Testis (tissue), 2 donors: ENCODE measurements around the gene CP.

Experiments used
- POLR2A ChIP-seq: fragments of 450-650 bp; IDR thresholded peaks from one replicate; pipeline ENCODE4 v1.6.1; 2017; ENCODE audit warnings: antibody characterized with exemption, mild to moderate bottlenecking, moderate library complexity
- TF ChIP-seq, protein P1 (sequence below), 3 experiments: fragments of 450-650 bp in 2 of 3; fragments of 200-600 bp in 1 of 3; sonication (generic) in 1 of 3; IDR thresholded peaks; one replicate each; pipeline ENCODE4 v1.5.1; 2016 to 2019; ENCODE audit warnings: antibody characterized with exemption in 3 of 3, mild to moderate bottlenecking in 2 of 3, moderate library complexity in 1 of 3

DNA sequence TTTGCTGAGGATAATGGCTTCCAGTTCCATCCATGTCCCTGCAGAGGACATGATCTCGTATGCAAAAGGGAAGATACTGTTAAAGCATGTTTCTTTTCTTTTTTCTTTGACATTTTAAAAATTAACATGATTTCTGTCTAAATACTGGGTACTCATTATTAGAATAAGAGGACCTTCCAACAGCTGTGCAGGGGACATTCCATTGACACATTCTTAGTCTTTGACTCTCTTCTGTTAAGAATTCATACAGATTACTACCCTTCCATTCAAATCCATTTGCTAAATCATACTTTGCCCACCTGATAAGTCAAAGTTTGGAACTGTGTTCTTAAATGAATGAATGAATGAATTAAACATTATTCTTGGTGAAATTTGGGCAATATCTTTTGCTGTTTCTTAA, 5.1 kb upstream of the CP start:
- TF ChIP-seq, protein P1, sequence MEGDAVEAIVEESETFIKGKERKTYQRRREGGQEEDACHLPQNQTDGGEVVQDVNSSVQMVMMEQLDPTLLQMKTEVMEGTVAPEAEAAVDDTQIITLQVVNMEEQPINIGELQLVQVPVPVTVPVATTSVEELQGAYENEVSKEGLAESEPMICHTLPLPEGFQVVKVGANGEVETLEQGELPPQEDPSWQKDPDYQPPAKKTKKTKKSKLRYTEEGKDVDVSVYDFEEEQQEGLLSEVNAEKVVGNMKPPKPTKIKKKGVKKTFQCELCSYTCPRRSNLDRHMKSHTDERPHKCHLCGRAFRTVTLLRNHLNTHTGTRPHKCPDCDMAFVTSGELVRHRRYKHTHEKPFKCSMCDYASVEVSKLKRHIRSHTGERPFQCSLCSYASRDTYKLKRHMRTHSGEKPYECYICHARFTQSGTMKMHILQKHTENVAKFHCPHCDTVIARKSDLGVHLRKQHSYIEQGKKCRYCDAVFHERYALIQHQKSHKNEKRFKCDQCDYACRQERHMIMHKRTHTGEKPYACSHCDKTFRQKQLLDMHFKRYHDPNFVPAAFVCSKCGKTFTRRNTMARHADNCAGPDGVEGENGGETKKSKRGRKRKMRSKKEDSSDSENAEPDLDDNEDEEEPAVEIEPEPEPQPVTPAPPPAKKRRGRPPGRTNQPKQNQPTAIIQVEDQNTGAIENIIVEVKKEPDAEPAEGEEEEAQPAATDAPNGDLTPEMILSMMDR (IDR thresholded peaks at IDR 0.05) = no peak
- no peak for TF ChIP-seq POLR2A
